Caco-2 (cell line): ENCODE data around the gene AEBP2. TPM values are rescaled to one million over a fixed set of nuclear protein-coding genes. Genes with fewer than 3 reads are reported as not detected.
"Not testable (repeated sequence)": the region's sequence is repeated elsewhere in the genome, so short reads cannot be mapped to it uniquely, and the experiment has no call there.

Experiments
- BruUV-seq: library from RNA; stranded (reverse); fragments of 400-500 nt; replicated peaks from 2 replicates; lab custom pipeline; 2021; lab: Mats Ljungman, UMichigan
- CTCF ChIA-PET: fragments of 300-600 bp; sonication (Branson Sonifier 250); formaldehyde crosslinking; loops from one replicate; lab custom pipeline; 2022; ENCODE audit warnings: antibody characterized with exemption; lab: Charles Lee
- POLR2A ChIA-PET: fragments of 300-600 bp; sonication (Branson Sonifier 250); formaldehyde crosslinking; loops from one replicate; lab custom pipeline; 2022; ENCODE audit warnings: antibody characterized with exemption; lab: Charles Lee
- DNase-seq, 2 experiments: peaks; one replicate each; pipeline versions ENCODE4 v3.0.0 to v3.0.0-alpha.2; 2020 to 2022
- H3K27me3 ChIP-seq: replicated peaks from 2 replicates; pipeline ENCODE4 v1.6.0; 2011; ENCODE audit warnings: low read length; ENCODE audit not compliant: control insufficient read depth, insufficient read depth
- H3K36me3 ChIP-seq: 2 replicates; pipeline ENCODE4 v1.5.1; 2011; ENCODE audit warnings: low read length; ENCODE audit not compliant: control insufficient read depth, insufficient read depth
- H3K4me1 ChIP-seq: fragments of 250-450 bp; sonication (Bioruptor Pico); 2 replicates; pipeline ENCODE4 v1.5.1; 2020; ENCODE audit warnings: mild to moderate bottlenecking
- H3K4me3 ChIP-seq: 2 replicates; pipeline ENCODE4 v1.5.1; 2011; ENCODE audit warnings: low read depth, mild to moderate bottlenecking, control low read depth, low read length
- H3K9me3 ChIP-seq: fragments of 250-450 bp; sonication (Bioruptor Pico); 2 replicates; pipeline ENCODE4 v1.5.1; 2020; ENCODE audit warnings: mild to moderate bottlenecking, moderate library complexity
- H3K27ac Mint-ChIP-seq: one replicate; pipeline ENCODE4 v1.8.0; 2022; ENCODE audit warnings: mixed read lengths; ENCODE audit not compliant: unreplicated experiment
- H3K27me3 Mint-ChIP-seq: one replicate; pipeline ENCODE4 v1.8.0; 2022; ENCODE audit warnings: mixed read lengths; ENCODE audit not compliant: insufficient read depth, unreplicated experiment
- H3K36me3 Mint-ChIP-seq: one replicate; pipeline ENCODE4 v1.8.0; 2022; ENCODE audit warnings: mild to moderate bottlenecking, mixed read lengths; ENCODE audit not compliant: insufficient read depth, unreplicated experiment
- H3K4me1 Mint-ChIP-seq: one replicate; pipeline ENCODE4 v1.8.0; 2022; ENCODE audit warnings: low read depth, mixed read lengths; ENCODE audit not compliant: unreplicated experiment
- H3K4me3 Mint-ChIP-seq: one replicate; pipeline ENCODE4 v1.8.0; 2022; ENCODE audit warnings: mild to moderate bottlenecking, moderate library complexity, mixed read lengths; ENCODE audit not compliant: unreplicated experiment
- H3K9me3 Mint-ChIP-seq: one replicate; pipeline ENCODE4 v1.8.0; 2022; ENCODE audit warnings: mixed read lengths; ENCODE audit not compliant: unreplicated experiment
- CTCF ChIP-seq, 2 experiments: fragments of 200-600 bp in 1 of 2; IDR thresholded peaks; 1 replicate in 1 of 2; 2 replicates in 1 of 2; pipeline versions ENCODE4 v1.5.1 to v1.8.0; 2011 to 2022; ENCODE audit warnings: antibody characterized with exemption in 1 of 2, control low read depth in 1 of 2, inconsistent platforms in 1 of 2, low read depth in 1 of 2, low read length in 1 of 2, mild to moderate bottlenecking in 1 of 2, moderate library complexity in 1 of 2; ENCODE audit not compliant: insufficient read depth in 1 of 2, severe bottlenecking in 1 of 2, unreplicated experiment in 1 of 2
- intact Hi-C: fragments of 100-400 bp; cut with micrococcal nuclease; formaldehyde crosslinking; loops from one replicate; pipeline ENCODE4 v1.10.0; 2022; ENCODE audit not compliant: unreplicated experiment
- total RNA-seq: library from RNA; stranded (reverse); gene quantifications from 2 replicates; pipeline ENCODE4 v1.2.3, GENCODE V29; 2022

AEBP2 gene
- total RNA-seq, 1 experiment from 2014 or later: 68.0 TPM

- Mint-ChIP-seq H3K9me3 (peaks cover 5% of the 10 kb centered on the region), H3K4me3 (no peak overlapping the region), H3K27me3 (no peaks in the 10 kb centered on the region), H3K27ac (no peak overlapping the region), H3K4me1 (no peaks in the 10 kb centered on the region), H3K36me3 (no peaks in the 10 kb centered on the region)
- TF ChIP-seq CTCF (IDR thresholded peaks at IDR 0.05; ENCODE audit: insufficient read depth in 1 of 2, low read depth in 1 of 2, low read length in 1 of 2, severe bottlenecking in 1 of 2, unreplicated experiment in 1 of 2): no peak
- Histone ChIP-seq H3K36me3 (no peaks in the 10 kb centered on the region), H3K27me3 (no peaks in the 10 kb centered on the region), H3K4me1 (no peaks in the 10 kb centered on the region), H3K4me3 (no peak overlapping the region), H3K9me3 (0 out of 2 replicates have a peak, but pooled peaks cover 3% of the 10 kb centered on the region)
- POLR2A ChIA-PET: no interaction called here
- DNase-seq: peak in 1 of 2 experiments; percentile 2
- BruUV-seq: no TSS peak
- intact Hi-C loops: no loop called here
- CTCF ChIA-PET: no interaction called here
Observed at GRCh38 chr12:19423166-19423930, 15.9 kb upstream of the AEBP2 start.

GRCh38 chr12:19428246-19428645 lies 11.0 kb upstream of the AEBP2 start:
- H3K36me3 ChIP-seq: no peaks in the 10 kb centered on the region
- no TSS peak for BruUV-seq
- peaks cover 9% of the 10 kb centered on the region for H3K4me1 Mint-ChIP-seq
- H3K27me3 Mint-ChIP-seq: no peaks in the 10 kb centered on the region
- intact Hi-C loops: no loop called here
- H3K9me3 Mint-ChIP-seq: no peaks in the 10 kb centered on the region
- no peak for DNase-seq
- ChIA-PET POLR2A (no interaction called here), CTCF (no interaction called here)
- H3K4me3 ChIP-seq: no peak overlapping the region
- no peak for TF ChIP-seq CTCF (IDR thresholded peaks at IDR 0.05; ENCODE audit: insufficient read depth in 1 of 2, low read depth in 1 of 2, low read length in 1 of 2, severe bottlenecking in 1 of 2, unreplicated experiment in 1 of 2)
- H3K27ac Mint-ChIP-seq: no peak overlapping the region
- H3K4me3 Mint-ChIP-seq: no peak overlapping the region
- H3K27me3 ChIP-seq: no peaks in the 10 kb centered on the region
- peaks cover 8% of the 10 kb centered on the region for H3K4me1 ChIP-seq
- no peaks in the 10 kb centered on the region for H3K36me3 Mint-ChIP-seq
- 0 out of 2 replicates have a peak, but pooled peaks cover 3% of the 10 kb centered on the region for H3K9me3 ChIP-seq

- H3K4me1 Mint-ChIP-seq, intact Hi-C loops, BruUV-seq, H3K27me3 Mint-ChIP-seq, CTCF ChIA-PET, POLR2A ChIA-PET, H3K9me3 Mint-ChIP-seq, H3K36me3 ChIP-seq, H3K4me3 ChIP-seq, H3K27ac Mint-ChIP-seq, H3K4me3 Mint-ChIP-seq, DNase-seq, H3K4me1 ChIP-seq, H3K27me3 ChIP-seq, H3K9me3 ChIP-seq, H3K36me3 Mint-ChIP-seq: not testable (repeated sequence)
Observed at GRCh38 chr12:19429491-19429890, 9.8 kb upstream of the AEBP2 start.
